Measurements from ENCODE around the gene ELFN2. TPM values are rescaled to one million over a fixed set of nuclear protein-coding genes. Genes with fewer than 3 reads are reported as not detected.
A peak's percentile ranks its signal among the peaks of the same experiment; 100 is the strongest.
"Not testable (repeated sequence)": the region's sequence is repeated elsewhere in the genome, so short reads cannot be mapped to it uniquely, and the experiment has no call there.

Gene ELFN2
- total and polyA plus RNA-seq, 2 experiments from 2014 or later = 0.40 to 0.53 TPM

DNA sequence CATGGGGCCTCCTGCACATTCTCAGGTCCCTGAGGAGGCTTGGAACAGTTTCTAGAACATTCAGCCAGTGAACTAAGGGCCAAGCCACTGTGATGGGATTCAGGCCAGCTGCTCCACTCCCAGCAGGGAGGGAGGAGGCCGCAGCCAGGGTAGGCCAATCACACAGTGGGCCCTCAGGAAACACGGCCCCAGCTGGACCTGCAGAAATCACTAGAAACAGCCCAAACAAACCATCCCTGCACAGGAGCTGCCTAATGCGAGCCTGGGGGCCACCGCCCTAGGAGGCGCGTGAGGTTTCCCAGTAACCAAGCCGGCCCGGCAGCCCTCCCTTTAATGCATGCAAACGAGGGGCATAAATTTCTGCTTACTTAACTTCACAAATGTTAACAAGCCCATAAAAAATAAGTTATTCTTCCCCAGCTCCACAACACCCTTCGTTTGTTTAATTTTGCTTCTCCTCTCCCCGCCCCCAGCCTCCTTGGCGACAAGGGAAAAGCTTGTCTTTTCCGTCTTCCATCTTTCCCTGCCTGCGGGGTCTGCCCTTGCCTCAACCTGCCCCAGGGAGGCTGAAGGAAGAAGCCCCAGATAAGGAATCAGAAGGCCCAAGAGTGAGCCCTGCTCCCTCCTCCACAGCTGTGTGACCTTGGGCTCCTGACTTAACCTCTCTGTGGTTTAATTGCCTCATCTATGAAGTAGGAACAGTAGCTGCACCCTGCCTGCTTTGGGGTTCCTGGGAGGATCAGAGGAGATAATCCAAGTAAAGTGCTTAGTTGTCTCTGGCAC, 25.7 kb downstream of the ELFN2 start:
- Histone ChIP-seq H3K36me3 (replicated peaks; ENCODE audit: insufficient read depth, low read depth) (no peaks in the 10 kb centered on the region), H3K9me3 (ENCODE audit: low read depth) (no peaks in the 10 kb centered on the region), H2AFZ (no peak overlapping the region), H3K4me3 (no peak overlapping the region), H4K20me1 (ENCODE audit: insufficient read depth, poor library complexity, severe bottlenecking) (no peaks in the 10 kb centered on the region), H3K79me2 (no peaks in the 10 kb centered on the region), H3K9me2 (replicated peaks; ENCODE audit: insufficient read depth) (no peaks in the 10 kb centered on the region), H3K4me1 (ENCODE audit: insufficient read depth) (peaks cover 17% of the 10 kb centered on the region), H3K27me3 (no peaks in the 10 kb centered on the region), H3K4me2 (peak overlapping the region; percentile 25), H3K27ac (peak overlapping the region; percentile 19)
- WGBS (ENCODE audit: low lambda C conversion rate, missing lambda C conversion rate) = 43% methylated on average over 13 of the region's 14 CpGs
- TF ChIP-seq EZH2 (IDR thresholded peaks at IDR 0.05; ENCODE audit: borderline replicate concordance) = no peak
- TF ChIP-seq, protein P1, sequence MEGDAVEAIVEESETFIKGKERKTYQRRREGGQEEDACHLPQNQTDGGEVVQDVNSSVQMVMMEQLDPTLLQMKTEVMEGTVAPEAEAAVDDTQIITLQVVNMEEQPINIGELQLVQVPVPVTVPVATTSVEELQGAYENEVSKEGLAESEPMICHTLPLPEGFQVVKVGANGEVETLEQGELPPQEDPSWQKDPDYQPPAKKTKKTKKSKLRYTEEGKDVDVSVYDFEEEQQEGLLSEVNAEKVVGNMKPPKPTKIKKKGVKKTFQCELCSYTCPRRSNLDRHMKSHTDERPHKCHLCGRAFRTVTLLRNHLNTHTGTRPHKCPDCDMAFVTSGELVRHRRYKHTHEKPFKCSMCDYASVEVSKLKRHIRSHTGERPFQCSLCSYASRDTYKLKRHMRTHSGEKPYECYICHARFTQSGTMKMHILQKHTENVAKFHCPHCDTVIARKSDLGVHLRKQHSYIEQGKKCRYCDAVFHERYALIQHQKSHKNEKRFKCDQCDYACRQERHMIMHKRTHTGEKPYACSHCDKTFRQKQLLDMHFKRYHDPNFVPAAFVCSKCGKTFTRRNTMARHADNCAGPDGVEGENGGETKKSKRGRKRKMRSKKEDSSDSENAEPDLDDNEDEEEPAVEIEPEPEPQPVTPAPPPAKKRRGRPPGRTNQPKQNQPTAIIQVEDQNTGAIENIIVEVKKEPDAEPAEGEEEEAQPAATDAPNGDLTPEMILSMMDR (IDR thresholded peaks at IDR 0.05; ENCODE audit: poor library complexity) = no peak
- TF ChIP-seq EZH2phosphoT487 (IDR thresholded peaks at IDR 0.05; ENCODE audit: low read depth, severe bottlenecking, unreplicated experiment) = no peak
- peak; percentile 36 for DNase-seq (ENCODE audit: low spot score)

DNA sequence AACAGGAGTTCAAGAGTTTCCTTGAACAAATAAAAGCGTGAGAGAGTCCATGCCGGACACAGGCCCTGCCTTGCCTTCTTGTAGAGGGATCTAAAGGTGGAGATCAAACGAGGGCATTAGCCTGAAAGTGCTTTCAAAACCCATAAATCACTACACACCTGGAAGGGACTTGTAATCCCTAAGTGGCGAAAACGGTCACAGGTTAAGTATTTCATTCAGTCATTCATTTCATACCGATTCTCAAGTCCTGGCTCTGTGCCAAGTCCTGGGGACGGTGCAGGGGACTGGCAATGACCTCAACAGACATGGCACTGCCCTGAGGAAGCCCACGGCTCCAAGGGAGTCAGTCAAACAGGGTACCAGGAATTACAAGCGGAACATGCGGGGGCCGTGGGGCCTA, 26.6 kb downstream of the ELFN2 start:
- Histone ChIP-seq H3K27me3 (no peaks in the 10 kb centered on the region), H3K79me2 (no peaks in the 10 kb centered on the region), H2AFZ (no peak overlapping the region), H4K20me1 (ENCODE audit: insufficient read depth, poor library complexity, severe bottlenecking) (no peaks in the 10 kb centered on the region), H3K36me3 (replicated peaks; ENCODE audit: insufficient read depth, low read depth) (no peaks in the 10 kb centered on the region), H3K9me2 (replicated peaks; ENCODE audit: insufficient read depth) (no peaks in the 10 kb centered on the region), H3K9me3 (ENCODE audit: low read depth) (no peaks in the 10 kb centered on the region), H3K4me1 (ENCODE audit: insufficient read depth) (peaks cover 17% of the 10 kb centered on the region), H3K4me3 (no peak overlapping the region), H3K27ac (peak overlapping the region; percentile 19), H3K4me2 (no peak overlapping the region)
- WGBS (ENCODE audit: low lambda C conversion rate, missing lambda C conversion rate) = 59% methylated on average over 11 of the region's 11 CpGs
- no peak for DNase-seq (ENCODE audit: low spot score)
- TF ChIP-seq, protein P1 (IDR thresholded peaks at IDR 0.05; ENCODE audit: poor library complexity) = no peak
- no peak for TF ChIP-seq EZH2 (IDR thresholded peaks at IDR 0.05; ENCODE audit: borderline replicate concordance)
- no peak for TF ChIP-seq EZH2phosphoT487 (IDR thresholded peaks at IDR 0.05; ENCODE audit: low read depth, severe bottlenecking, unreplicated experiment)

DNA sequence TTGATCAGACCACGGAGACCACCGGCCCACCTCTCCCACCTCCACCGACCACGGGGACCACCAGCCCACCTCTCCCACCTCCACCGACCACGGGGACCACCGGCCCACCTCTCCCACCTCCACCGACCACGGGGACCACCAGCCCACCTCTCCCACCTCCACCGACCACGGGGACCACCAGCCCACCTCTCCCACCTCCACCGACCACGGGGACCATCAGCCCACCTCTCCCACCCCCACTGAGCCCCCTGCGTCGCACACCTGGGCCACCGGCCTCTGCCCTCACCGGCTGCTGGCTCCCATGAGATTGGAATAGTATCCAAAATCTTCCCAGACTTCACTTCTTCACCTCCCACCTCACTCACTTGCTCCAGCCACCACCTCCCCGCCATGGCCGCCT, 27.8 kb downstream of the ELFN2 start:
- H3K4me2 ChIP-seq; H3K27me3 ChIP-seq; DNase-seq (ENCODE audit: low spot score); H4K20me1 ChIP-seq (ENCODE audit: insufficient read depth, poor library complexity, severe bottlenecking); H3K9me3 ChIP-seq (ENCODE audit: low read depth); H2AFZ ChIP-seq; H3K79me2 ChIP-seq; H3K36me3 ChIP-seq (replicated peaks; ENCODE audit: insufficient read depth, low read depth); H3K4me3 ChIP-seq; H3K27ac ChIP-seq; H3K9me2 ChIP-seq (replicated peaks; ENCODE audit: insufficient read depth): not testable (repeated sequence)
- H3K4me1 ChIP-seq (ENCODE audit: insufficient read depth) = peaks cover 17% of the 10 kb centered on the region
- WGBS (ENCODE audit: low lambda C conversion rate, missing lambda C conversion rate) = 92% methylated on average over 4 of the region's 19 CpGs

DNA sequence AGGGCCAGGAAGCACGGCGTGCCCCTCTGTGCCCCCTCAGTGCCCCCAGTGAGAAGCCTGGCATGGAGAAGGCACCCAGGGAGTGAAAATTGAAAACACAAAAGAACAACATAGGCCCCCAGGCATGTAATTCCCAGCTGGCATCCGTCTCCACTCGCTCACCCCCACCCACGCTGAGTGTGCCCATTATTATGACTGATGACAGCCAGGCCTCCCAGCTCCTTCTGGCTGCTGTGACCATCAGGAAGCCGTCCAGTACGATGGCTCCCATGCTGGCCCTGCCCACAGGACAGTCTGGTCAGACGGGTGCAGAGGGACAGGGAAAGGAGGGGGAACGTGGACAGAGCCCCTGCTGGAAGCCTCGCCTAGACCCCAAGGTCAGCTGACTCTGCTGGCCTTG, 30.1 kb downstream of the ELFN2 start:
- Histone ChIP-seq H3K27ac (no peak overlapping the region), H3K4me3 (no peak overlapping the region), H3K79me2 (no peaks in the 10 kb centered on the region), H3K9me2 (replicated peaks; ENCODE audit: insufficient read depth) (no peaks in the 10 kb centered on the region), H3K36me3 (replicated peaks; ENCODE audit: insufficient read depth, low read depth) (no peaks in the 10 kb centered on the region), H3K4me2 (no peak overlapping the region), H4K20me1 (ENCODE audit: insufficient read depth, poor library complexity, severe bottlenecking) (no peaks in the 10 kb centered on the region), H3K27me3 (no peaks in the 10 kb centered on the region), H3K9me3 (ENCODE audit: low read depth) (no peaks in the 10 kb centered on the region), H3K4me1 (ENCODE audit: insufficient read depth) (peaks cover 17% of the 10 kb centered on the region), H2AFZ (no peak overlapping the region)
- WGBS (ENCODE audit: low lambda C conversion rate, missing lambda C conversion rate) = 69% methylated on average over 10 of the region's 10 CpGs
- no peak for DNase-seq (ENCODE audit: low spot score)
- no peak for TF ChIP-seq EZH2phosphoT487 (IDR thresholded peaks at IDR 0.05; ENCODE audit: low read depth, severe bottlenecking, unreplicated experiment)
- TF ChIP-seq, protein P1 (IDR thresholded peaks at IDR 0.05; ENCODE audit: poor library complexity) = no peak
- no peak for TF ChIP-seq EZH2 (IDR thresholded peaks at IDR 0.05; ENCODE audit: borderline replicate concordance)
